Trophoblast cell (in vitro differentiated cells and primary cell): ENCODE measurements around the gene ZNF185.

ENCODE experiments used
- DNase-seq, 2 donors: peaks; one replicate each; pipeline ENCODE4 v3.0.0-alpha.2; 2016
- H2AFZ ChIP-seq: 2 replicates; pipeline ENCODE4 v1.6.1; 2013; ENCODE audit warnings: low read length, moderate library complexity, mild to moderate bottlenecking; ENCODE audit not compliant: insufficient read depth, poor library complexity
- H2AK5ac ChIP-seq: 2 replicates; pipeline ENCODE4 v1.6.1; 2013; ENCODE audit warnings: mild to moderate bottlenecking, low read length
- H2BK120ac ChIP-seq: 2 replicates; pipeline ENCODE4 v1.6.1; 2013; ENCODE audit warnings: low read length, mild to moderate bottlenecking, moderate library complexity; ENCODE audit not compliant: insufficient read depth, poor library complexity
- H2BK12ac ChIP-seq: 2 replicates; pipeline ENCODE4 v1.6.1; 2013; ENCODE audit warnings: mild to moderate bottlenecking, low read length, moderate library complexity
- H2BK5ac ChIP-seq: 2 replicates; pipeline ENCODE4 v1.6.1; 2013; ENCODE audit warnings: low read length, low read depth, moderate library complexity, mild to moderate bottlenecking; ENCODE audit not compliant: poor library complexity
- H3K14ac ChIP-seq: 2 replicates; pipeline ENCODE4 v1.6.1; 2013; ENCODE audit warnings: mild to moderate bottlenecking, low read length
- H3K18ac ChIP-seq: 2 replicates; pipeline ENCODE4 v1.6.1; 2013; ENCODE audit warnings: mild to moderate bottlenecking, low read length
- H3K23ac ChIP-seq: 2 replicates; pipeline ENCODE4 v1.6.1; 2013; ENCODE audit warnings: low read length
- H3K27ac ChIP-seq: 2 replicates; pipeline ENCODE4 v1.5.1; 2013; ENCODE audit warnings: low read depth, mild to moderate bottlenecking, inconsistent platforms, low read length, moderate library complexity
- H3K27me3 ChIP-seq: 2 replicates; pipeline ENCODE4 v1.6.1; 2013; ENCODE audit warnings: inconsistent platforms, mild to moderate bottlenecking, low read length, moderate library complexity; ENCODE audit not compliant: insufficient read depth
- H3K36me3 ChIP-seq, 2 experiments: 1 replicate in 1 of 2; 2 replicates in 1 of 2; pipeline ENCODE4 v1.6.1; 2013; ENCODE audit warnings: low read length in 2 of 2, mild to moderate bottlenecking in 2 of 2, moderate library complexity in 1 of 2; ENCODE audit not compliant: insufficient read depth in 2 of 2, control insufficient read depth in 1 of 2
- H3K4ac ChIP-seq: 2 replicates; pipeline ENCODE4 v1.6.1; 2013; ENCODE audit warnings: low read depth, mild to moderate bottlenecking, low read length, moderate library complexity
- H3K4me1 ChIP-seq, 2 experiments: 1 replicate in 1 of 2; 2 replicates in 1 of 2; pipeline ENCODE4 v1.6.1; 2013; ENCODE audit warnings: low read length in 2 of 2, mild to moderate bottlenecking in 2 of 2, moderate library complexity in 1 of 2; ENCODE audit not compliant: insufficient read depth in 2 of 2, control insufficient read depth in 1 of 2
- H3K4me2 ChIP-seq: 2 replicates; pipeline ENCODE4 v1.6.1; 2013; ENCODE audit warnings: inconsistent platforms, mild to moderate bottlenecking, low read length, moderate library complexity
- H3K4me3 ChIP-seq: 2 replicates; pipeline ENCODE4 v1.5.1; 2013; ENCODE audit warnings: mild to moderate bottlenecking, low read depth, low read length, inconsistent platforms
- H3K79me1 ChIP-seq: one replicate; pipeline ENCODE4 v1.6.1; 2013; ENCODE audit warnings: low read length
- H3K79me2 ChIP-seq: 2 replicates; pipeline ENCODE4 v1.6.1; 2013; ENCODE audit warnings: low read length, mild to moderate bottlenecking; ENCODE audit not compliant: control insufficient read depth, insufficient read depth, poor library complexity
- H3K9ac ChIP-seq: 2 replicates; pipeline ENCODE4 v1.6.1; 2013; ENCODE audit warnings: mild to moderate bottlenecking, low read length
- H3K9me3 ChIP-seq: 2 replicates; pipeline ENCODE4 v1.6.1; 2013; ENCODE audit warnings: low read depth, mild to moderate bottlenecking, control low read depth, inconsistent platforms, low read length; ENCODE audit not compliant: insufficient read depth
- H4K12ac ChIP-seq: 2 replicates; pipeline ENCODE4 v1.6.1; 2013; ENCODE audit warnings: low read depth, mild to moderate bottlenecking, low read length, moderate library complexity
- H4K8ac ChIP-seq: 2 replicates; pipeline ENCODE4 v1.6.1; 2013; ENCODE audit warnings: low read depth, mild to moderate bottlenecking, low read length, moderate library complexity
- H4K91ac ChIP-seq: one replicate; pipeline ENCODE4 v1.6.1; 2013; ENCODE audit warnings: low read depth, mild to moderate bottlenecking, low read length, moderate library complexity
- WGBS: extraction: QIAGEN DNeasy Blood & Tissue Kit; methylation state at CpG from one replicate; pipeline ENCODE4 v1.1.7; 2013; ENCODE audit warnings: missing lambda C conversion rate; ENCODE audit not compliant: insufficient read length, insufficient coverage; ENCODE audit errors: extremely low coverage; 5-methylcytosine and 5-hydroxymethylcytosine counted together

The ZNF185 gene

GRCh38 chrX:152937236-152937635 lies 39.4 kb downstream of the ZNF185 start:
- no peaks in the 10 kb centered on the region for H3K4me1 ChIP-seq
- no peak overlapping the region for H2AFZ ChIP-seq
- H3K4me2 ChIP-seq = no peak overlapping the region
- H3K79me1 ChIP-seq = peaks cover 3% of the 10 kb centered on the region
- H3K9me3 ChIP-seq = no peaks in the 10 kb centered on the region
- DNase-seq = no peak
- H4K8ac ChIP-seq = no peak overlapping the region
- no CpG with 5 or more reads among the region's 9 CpGs for WGBS
- no peaks in the 10 kb centered on the region for H3K27me3 ChIP-seq
- no peak overlapping the region for H4K91ac ChIP-seq
- no peak overlapping the region for H2BK120ac ChIP-seq
- no peak overlapping the region for H3K14ac ChIP-seq
- peaks cover 3% of the 10 kb centered on the region for H3K79me2 ChIP-seq
- H2BK5ac ChIP-seq = no peak overlapping the region
- H3K23ac ChIP-seq = no peak overlapping the region
- no peak overlapping the region for H3K4me3 ChIP-seq
- peaks cover 5 to 22% of the 10 kb centered on the region in 2 experiments for H3K36me3 ChIP-seq
- H2AK5ac ChIP-seq = no peak overlapping the region
- H4K12ac ChIP-seq = no peak overlapping the region
- H3K18ac ChIP-seq = no peak overlapping the region
- H3K9ac ChIP-seq = no peak overlapping the region
- H3K27ac ChIP-seq = no peak overlapping the region
- no peak overlapping the region for H2BK12ac ChIP-seq
- H3K4ac ChIP-seq = no peak overlapping the region

GRCh38 chrX:152941328-152942076 lies 43.6 kb downstream of the ZNF185 start:
- Histone ChIP-seq H4K12ac (peak overlapping the region; percentile 95), H3K36me3 (peaks cover 10 to 24% of the 10 kb centered on the region in 2 experiments), H3K14ac (peak overlapping the region; percentile 38), H3K4ac (no peak overlapping the region), H2BK120ac (peak overlapping the region; percentile 34), H2AFZ (peak overlapping the region; percentile 71), H3K23ac (no peak overlapping the region), H3K79me2 (peaks cover 3% of the 10 kb centered on the region), H3K18ac (no peak overlapping the region), H3K9me3 (no peaks in the 10 kb centered on the region), H2BK5ac (no peak overlapping the region), H2AK5ac (no peak overlapping the region), H3K27me3 (no peaks in the 10 kb centered on the region), H3K4me2 (peak overlapping the region; percentile 80), H4K8ac (peak overlapping the region; percentile 96), H3K4me1 (no peaks in the 10 kb centered on the region), H3K4me3 (peak overlapping the region; percentile 71), H3K9ac (peak overlapping the region; percentile 90), H4K91ac (peak overlapping the region; percentile 36), H3K27ac (peak overlapping the region; percentile 10), H2BK12ac (no peak overlapping the region), H3K79me1 (peaks cover 3% of the 10 kb centered on the region)
- peak; percentile 89 to 95 for DNase-seq
- WGBS = no CpG with 5 or more reads among the region's 70 CpGs

- Histone ChIP-seq H3K9me3 (no peaks in the 10 kb centered on the region), H3K27me3 (no peaks in the 10 kb centered on the region), H3K79me2 (peaks cover 3% of the 10 kb centered on the region), H3K36me3 (peaks cover 15 to 24% of the 10 kb centered on the region in 2 experiments), H4K8ac (peak overlapping the region; percentile 52), H3K14ac (peak overlapping the region; percentile 38), H3K9ac (peak overlapping the region; percentile 90), H2AFZ (peak overlapping the region; percentile 71), H2BK120ac (peak overlapping the region; percentile 34), H2BK12ac (no peak overlapping the region), H3K23ac (no peak overlapping the region), H3K79me1 (peaks cover 3% of the 10 kb centered on the region), H4K12ac (peak overlapping the region; percentile 95), H2AK5ac (no peak overlapping the region), H3K18ac (no peak overlapping the region), H3K27ac (no peak overlapping the region), H3K4me1 (no peaks in the 10 kb centered on the region), H4K91ac (peak overlapping the region; percentile 36), H2BK5ac (no peak overlapping the region), H3K4me2 (peak overlapping the region; percentile 80), H3K4ac (no peak overlapping the region), H3K4me3 (peak overlapping the region; percentile 71)
- peak; percentile 7 to 14 for DNase-seq
- no CpG with 5 or more reads among the region's 11 CpGs for WGBS
These were observed 44.2 kb downstream of the ZNF185 start for GRCh38 chrX:152942077-152942442.

- H3K79me2 ChIP-seq = peaks cover 3% of the 10 kb centered on the region
- H3K4ac ChIP-seq = no peak overlapping the region
- H3K36me3 ChIP-seq = peaks cover 13 to 23% of the 10 kb centered on the region in 2 experiments
- no peak overlapping the region for H2BK120ac ChIP-seq
- no peak overlapping the region for H3K23ac ChIP-seq
- H4K8ac ChIP-seq = no peak overlapping the region
- no peak overlapping the region for H3K9ac ChIP-seq
- no peak overlapping the region for H4K91ac ChIP-seq
- no CpG with 5 or more reads among the region's 1 CpG for WGBS
- H3K79me1 ChIP-seq = peaks cover 3% of the 10 kb centered on the region
- no peak overlapping the region for H2BK12ac ChIP-seq
- no peak overlapping the region for H3K27ac ChIP-seq
- no peak overlapping the region for H2AFZ ChIP-seq
- no peaks in the 10 kb centered on the region for H3K4me1 ChIP-seq
- H2BK5ac ChIP-seq = no peak overlapping the region
- H4K12ac ChIP-seq = no peak overlapping the region
- no peak overlapping the region for H2AK5ac ChIP-seq
- H3K14ac ChIP-seq = no peak overlapping the region
- H3K27me3 ChIP-seq = no peaks in the 10 kb centered on the region
- H3K4me2 ChIP-seq = no peak overlapping the region
- DNase-seq = no peak
- H3K9me3 ChIP-seq = no peaks in the 10 kb centered on the region
- H3K4me3 ChIP-seq = no peak overlapping the region
- no peak overlapping the region for H3K18ac ChIP-seq
These were observed 46.0 kb downstream of the ZNF185 start for GRCh38 chrX:152943826-152944225.
